A673 (cell line): ENCODE data around the gene SMURF1. TPM values are rescaled to one million over a fixed set of nuclear protein-coding genes. Genes with fewer than 3 reads are reported as not detected.

Experiments
- BruUV-seq: library from RNA; stranded (reverse); fragments of 400-500 nt; replicated peaks from 2 replicates; lab custom pipeline; 2021; lab: Mats Ljungman, UMichigan
- CTCF ChIA-PET: fragments of 300-600 bp; sonication (Branson Sonifier 250); formaldehyde crosslinking; loops from one replicate; lab custom pipeline; 2022; ENCODE audit warnings: antibody characterized with exemption; lab: Charles Lee
- POLR2A ChIA-PET: fragments of 300-600 bp; sonication (Branson Sonifier 250); formaldehyde crosslinking; loops from one replicate; lab custom pipeline; 2022; ENCODE audit warnings: antibody characterized with exemption; ENCODE audit not compliant: low non-redundant PET; lab: Charles Lee
- DNase-seq: peaks from one replicate; pipeline ENCODE4 v3.0.0-alpha.2; 2015; ENCODE audit warnings: low spot score
- H3K27ac ChIP-seq: fragments of 200-600 bp; sonication (generic); 2 replicates; pipeline ENCODE4 v1.5.1; 2016; ENCODE audit warnings: mixed run types, low read depth, mild to moderate bottlenecking, mixed read lengths, antibody characterized with exemption, low read length; ENCODE audit not compliant: poor library complexity, severe bottlenecking
- H3K27me3 ChIP-seq: fragments of 200-600 bp; sonication (generic); replicated peaks from 2 replicates; pipeline ENCODE4 v1.6.1; 2017; ENCODE audit warnings: mixed run types, low read depth, mild to moderate bottlenecking, mixed read lengths, antibody characterized with exemption, low read length; ENCODE audit not compliant: insufficient read depth, poor library complexity
- H3K36me3 ChIP-seq: fragments of 200-600 bp; sonication (generic); 2 replicates; pipeline ENCODE4 v1.6.1; 2016; ENCODE audit warnings: mixed run types, mild to moderate bottlenecking, mixed read lengths, antibody characterized with exemption, low read length; ENCODE audit not compliant: insufficient read depth, poor library complexity, severe bottlenecking
- H3K4me1 ChIP-seq: fragments of 200-600 bp; sonication (generic); 2 replicates; pipeline ENCODE4 v1.6.1; 2017; ENCODE audit warnings: mixed run types, mild to moderate bottlenecking, mixed read lengths, antibody characterized with exemption, low read length; ENCODE audit not compliant: insufficient read depth, poor library complexity, severe bottlenecking
- H3K4me3 ChIP-seq: fragments of 200-600 bp; sonication (generic); 2 replicates; pipeline ENCODE4 v1.5.1; 2016; ENCODE audit warnings: low read depth, mixed run types, mild to moderate bottlenecking, mixed read lengths, low read length; ENCODE audit not compliant: poor library complexity, severe bottlenecking
- H3K9me3 ChIP-seq: fragments of 200-600 bp; sonication (generic); 2 replicates; pipeline ENCODE4 v1.6.1; 2016; ENCODE audit warnings: mixed run types, low read depth, mild to moderate bottlenecking, mixed read lengths, antibody characterized with exemption, low read length; ENCODE audit not compliant: poor library complexity, severe bottlenecking
- EZH2 ChIP-seq: fragments of 200-600 bp; sonication (generic); IDR thresholded peaks from 2 replicates; pipeline ENCODE4 v1.6.1; 2017; ENCODE audit warnings: borderline replicate concordance, low read depth, mild to moderate bottlenecking, mixed read lengths, antibody characterized with exemption, low read length; ENCODE audit not compliant: poor library complexity, severe bottlenecking
- intact Hi-C: fragments of 100-400 bp; cut with micrococcal nuclease; formaldehyde crosslinking; loops from one replicate; pipeline ENCODE4 v1.10.0; 2022; ENCODE audit not compliant: unreplicated experiment
- total RNA-seq: library from RNA; stranded (reverse); gene quantifications from 2 replicates; pipeline ENCODE4 v1.2.3, GENCODE V29; 2021
- TF ChIP-seq, protein P1 (sequence below): fragments of 300-800, 200-600 bp; sonication (generic); conservative IDR thresholded peaks from 2 replicates; pipeline ENCODE4 v1.5.1; 2017; ENCODE audit warnings: low read depth, mild to moderate bottlenecking, antibody characterized with exemption, low read length, moderate library complexity, mixed read lengths

SMURF1 gene
- total RNA-seq, 1 experiment from 2014 or later, result 16.5 TPM

DNA sequence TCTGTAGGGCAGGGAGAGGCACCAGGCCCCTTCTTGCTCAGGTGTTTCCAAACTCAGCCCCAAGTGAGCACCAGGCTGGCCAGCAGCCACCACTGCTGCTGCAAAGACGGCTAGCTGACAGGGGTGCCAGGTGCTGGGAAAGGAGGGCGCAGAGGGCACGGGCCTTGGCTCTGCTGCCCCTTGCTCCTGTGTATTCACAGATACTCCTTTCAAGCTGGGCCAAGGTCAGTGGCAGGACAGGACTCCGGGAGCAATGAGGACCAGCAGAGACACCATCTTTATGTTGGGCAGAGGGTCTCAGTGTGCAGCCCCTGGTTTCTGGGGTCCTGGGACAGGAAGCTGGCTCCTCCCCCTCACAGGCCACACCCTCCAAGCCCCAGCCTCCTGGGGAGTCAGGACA is 110.1 kb downstream of the SMURF1 start:
- H3K9me3 ChIP-seq, result no peaks in the 10 kb centered on the region
- no peak overlapping the region for H3K27ac ChIP-seq
- H3K4me3 ChIP-seq, result no peak overlapping the region
- TF ChIP-seq, protein P1, sequence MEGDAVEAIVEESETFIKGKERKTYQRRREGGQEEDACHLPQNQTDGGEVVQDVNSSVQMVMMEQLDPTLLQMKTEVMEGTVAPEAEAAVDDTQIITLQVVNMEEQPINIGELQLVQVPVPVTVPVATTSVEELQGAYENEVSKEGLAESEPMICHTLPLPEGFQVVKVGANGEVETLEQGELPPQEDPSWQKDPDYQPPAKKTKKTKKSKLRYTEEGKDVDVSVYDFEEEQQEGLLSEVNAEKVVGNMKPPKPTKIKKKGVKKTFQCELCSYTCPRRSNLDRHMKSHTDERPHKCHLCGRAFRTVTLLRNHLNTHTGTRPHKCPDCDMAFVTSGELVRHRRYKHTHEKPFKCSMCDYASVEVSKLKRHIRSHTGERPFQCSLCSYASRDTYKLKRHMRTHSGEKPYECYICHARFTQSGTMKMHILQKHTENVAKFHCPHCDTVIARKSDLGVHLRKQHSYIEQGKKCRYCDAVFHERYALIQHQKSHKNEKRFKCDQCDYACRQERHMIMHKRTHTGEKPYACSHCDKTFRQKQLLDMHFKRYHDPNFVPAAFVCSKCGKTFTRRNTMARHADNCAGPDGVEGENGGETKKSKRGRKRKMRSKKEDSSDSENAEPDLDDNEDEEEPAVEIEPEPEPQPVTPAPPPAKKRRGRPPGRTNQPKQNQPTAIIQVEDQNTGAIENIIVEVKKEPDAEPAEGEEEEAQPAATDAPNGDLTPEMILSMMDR, result no peak
- TF ChIP-seq EZH2, result no peak
- BruUV-seq, result no TSS peak
- no peak for DNase-seq
- peaks cover 86% of the 10 kb centered on the region for H3K36me3 ChIP-seq
- CTCF ChIA-PET, result no interaction called here
- H3K27me3 ChIP-seq, result no peaks in the 10 kb centered on the region
- H3K4me1 ChIP-seq, result no peaks in the 10 kb centered on the region
- intact Hi-C loops, result no loop called here
- POLR2A ChIA-PET, result no interaction called here

GRCh38 chr7:99032928-99033327 is 111.0 kb downstream of the SMURF1 start:
- Histone ChIP-seq H3K36me3 (peaks cover 86% of the 10 kb centered on the region), H3K4me1 (no peaks in the 10 kb centered on the region), H3K27ac (no peak overlapping the region), H3K27me3 (no peaks in the 10 kb centered on the region), H3K9me3 (no peaks in the 10 kb centered on the region), H3K4me3 (no peak overlapping the region)
- DNase-seq, result no peak
- BruUV-seq, result no TSS peak
- intact Hi-C loops, result no loop called here
- no peak for TF ChIP-seq EZH2
- TF ChIP-seq, protein P1, result no peak
- CTCF ChIA-PET, result no interaction called here
- POLR2A ChIA-PET, result no interaction called here

DNA sequence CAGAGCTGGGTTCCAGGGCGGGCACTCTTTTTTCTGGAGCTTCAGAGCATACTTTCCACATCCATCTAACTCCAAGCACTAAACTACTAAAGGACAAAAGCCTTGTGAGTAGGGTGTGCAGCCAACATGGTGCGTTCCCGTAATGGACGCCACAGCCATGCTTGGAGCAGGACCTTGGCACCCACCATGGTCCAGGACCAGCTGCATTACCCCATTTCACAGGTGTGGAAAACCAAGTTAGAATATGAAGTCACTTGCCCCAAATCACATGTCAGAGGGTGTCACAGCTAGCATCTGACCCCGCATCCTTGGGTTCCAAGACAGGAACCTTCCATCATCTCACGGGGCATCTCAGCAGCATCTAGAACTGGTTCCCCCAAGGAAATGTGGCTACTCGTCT is 112.4 kb downstream of the SMURF1 start:
- Histone ChIP-seq H3K4me1 (no peaks in the 10 kb centered on the region), H3K4me3 (no peak overlapping the region), H3K27ac (no peak overlapping the region), H3K36me3 (peaks cover 79% of the 10 kb centered on the region), H3K27me3 (no peaks in the 10 kb centered on the region), H3K9me3 (no peaks in the 10 kb centered on the region)
- no TSS peak for BruUV-seq
- CTCF ChIA-PET, result no interaction called here
- intact Hi-C loops, result no loop called here
- POLR2A ChIA-PET, result no interaction called here
- no peak for DNase-seq
- TF ChIP-seq EZH2, result no peak
- TF ChIP-seq, protein P1, result no peak
